ENCODE results near the gene PAIP2. TPM values are rescaled to one million over a fixed set of nuclear protein-coding genes. Genes with fewer than 3 reads are reported as not detected.
"Not testable (repeated sequence)": the region's sequence is repeated elsewhere in the genome, so short reads cannot be mapped to it uniquely, and the experiment has no call there.

Gene PAIP2
- polyA plus RNA-seq, 4 donors = 165 to 197 (median 196) TPM

- no peak for DNase-seq (ENCODE audit: low read depth in 4 of 4, low spot score in 3 of 4)
These were observed 27.4 kb upstream of the PAIP2 start for GRCh38 chr5:139314276-139314675.

- no peak for DNase-seq (ENCODE audit: low read depth in 4 of 4, low spot score in 3 of 4)
These were observed 26.5 kb upstream of the PAIP2 start for GRCh38 chr5:139315056-139315615.

GRCh38 chr5:139335811-139336210, 5.8 kb upstream of the PAIP2 start:
- no peak for DNase-seq (ENCODE audit: low read depth in 4 of 4, low spot score in 3 of 4)

GRCh38 chr5:139340051-139340450, 1.6 kb upstream of the PAIP2 start:
- no peak for DNase-seq (ENCODE audit: low read depth in 4 of 4, low spot score in 3 of 4)

GRCh38 chr5:139341187-139341688, 416 bp upstream of the PAIP2 start:
- DNase-seq (ENCODE audit: low read depth in 4 of 4, low spot score in 3 of 4) = no peak

GRCh38 chr5:139342423-139342723, 719 bp downstream of the PAIP2 start:
- no peak for DNase-seq (ENCODE audit: low read depth in 4 of 4, low spot score in 3 of 4)

GRCh38 chr5:139343476-139343875, 1.8 kb downstream of the PAIP2 start:
- no peak for DNase-seq (ENCODE audit: low read depth in 4 of 4, low spot score in 3 of 4)

GRCh38 chr5:139344177-139344576, 2.5 kb downstream of the PAIP2 start:
- DNase-seq (ENCODE audit: low read depth in 4 of 4, low spot score in 3 of 4) = no peak

- DNase-seq (ENCODE audit: low read depth in 4 of 4, low spot score in 3 of 4) = not testable (repeated sequence)
These were observed 3.8 kb downstream of the PAIP2 start for GRCh38 chr5:139345442-139345841.

- DNase-seq (ENCODE audit: low read depth in 4 of 4, low spot score in 3 of 4) = not testable (repeated sequence)
These were observed 6.2 kb downstream of the PAIP2 start for GRCh38 chr5:139347863-139348262.

GRCh38 chr5:139354186-139354585, 12.5 kb downstream of the PAIP2 start:
- DNase-seq (ENCODE audit: low read depth in 4 of 4, low spot score in 3 of 4) = no peak

GRCh38 chr5:139355900-139356299, 14.2 kb downstream of the PAIP2 start:
- DNase-seq (ENCODE audit: low read depth in 4 of 4, low spot score in 3 of 4) = not testable (repeated sequence)

GRCh38 chr5:139358064-139358463, 16.4 kb downstream of the PAIP2 start:
- DNase-seq (ENCODE audit: low read depth in 4 of 4, low spot score in 3 of 4) = no peak

GRCh38 chr5:139360384-139360783, 18.7 kb downstream of the PAIP2 start:
- no peak for DNase-seq (ENCODE audit: low read depth in 4 of 4, low spot score in 3 of 4)

- no peak for DNase-seq (ENCODE audit: low read depth in 4 of 4, low spot score in 3 of 4)
These were observed 20.3 kb downstream of the PAIP2 start for GRCh38 chr5:139361835-139362429.

- DNase-seq (ENCODE audit: low read depth in 4 of 4, low spot score in 3 of 4) = no peak
These were observed 22.3 kb downstream of the PAIP2 start for GRCh38 chr5:139363937-139364336.

- DNase-seq (ENCODE audit: low read depth in 4 of 4, low spot score in 3 of 4) = no peak
These were observed 22.8 kb downstream of the PAIP2 start for GRCh38 chr5:139364466-139364865.

GRCh38 chr5:139368613-139369012, 27.0 kb downstream of the PAIP2 start:
- DNase-seq (ENCODE audit: low read depth in 4 of 4, low spot score in 3 of 4) = no peak

GRCh38 chr5:139369181-139369580, 27.5 kb downstream of the PAIP2 start:
- DNase-seq (ENCODE audit: low read depth in 4 of 4, low spot score in 3 of 4) = no peak

- no peak for DNase-seq (ENCODE audit: low read depth in 4 of 4, low spot score in 3 of 4)
These were observed 30.1 kb downstream of the PAIP2 start for GRCh38 chr5:139371482-139372435.

- DNase-seq (ENCODE audit: low read depth in 4 of 4, low spot score in 3 of 4) = no peak
These were observed 33.3 kb downstream of the PAIP2 start for GRCh38 chr5:139374909-139375308.

GRCh38 chr5:139376364-139376763, 34.7 kb downstream of the PAIP2 start:
- DNase-seq (ENCODE audit: low read depth in 4 of 4, low spot score in 3 of 4) = no peak

All from right renal pelvis (tissue), 4 donors.